K562 (cell line): ENCODE measurements around the gene ATP6V0A1. TPM values are rescaled to one million over a fixed set of nuclear protein-coding genes. Genes with fewer than 3 reads are reported as not detected.

Experiments used
- CREB1 ChIP-seq, 2 experiments: sonication (generic) in 1 of 2; formaldehyde crosslinking in 1 of 2; IDR thresholded peaks; 2 replicates each; pipeline versions ENCODE4 v1.6.1 to v1.8.0; 2012 to 2022; ENCODE audit warnings: inconsistent platforms in 1 of 2, mild to moderate bottlenecking in 1 of 2, missing genetic modification reagents in 1 of 2, moderate library complexity in 1 of 2
- CXXC5 ChIP-seq: fragments of 250-450 bp; sonication (Bioruptor Pico); IDR thresholded peaks from 2 replicates; pipeline ENCODE4 v1.8.0; 2022; ENCODE audit warnings: inconsistent platforms, mild to moderate bottlenecking, moderate library complexity
- EP300 ChIP-seq: IDR thresholded peaks from 2 replicates; pipeline ENCODE4 v1.6.1; 2012; ENCODE audit warnings: low read length, improper control_type of control experiment
- ESRRA ChIP-seq: fragments of 450-650 bp; IDR thresholded peaks from 2 replicates; pipeline ENCODE4 v1.6.1; 2014; ENCODE audit warnings: low read depth, mild to moderate bottlenecking, moderate library complexity, borderline replicate concordance
- FOXM1 ChIP-seq, 2 experiments: fragments of 450-650 bp in 1 of 2; sonication (generic) in 1 of 2; formaldehyde crosslinking in 1 of 2; IDR thresholded peaks; 2 replicates each; pipeline versions ENCODE4 v1.6.1 to v1.9.0; 2017 to 2022; ENCODE audit warnings: low read depth in 2 of 2, mild to moderate bottlenecking in 2 of 2, missing genetic modification reagents in 1 of 2, moderate library complexity in 1 of 2
- KDM1A ChIP-seq, 2 experiments: fragments of 450-650 bp; IDR thresholded peaks; 2 replicates each; pipeline ENCODE4 v1.6.1; 2016; ENCODE audit warnings: mild to moderate bottlenecking in 2 of 2
- NKRF ChIP-seq: fragments of 450-650 bp; IDR thresholded peaks from 2 replicates; pipeline ENCODE4 v1.6.1; 2016; ENCODE audit warnings: borderline replicate concordance
- PKNOX1 ChIP-seq: fragments of 450-650 bp; IDR thresholded peaks from 2 replicates; pipeline ENCODE4 v1.6.1; 2016
- POLR2AphosphoS5 ChIP-seq: IDR thresholded peaks from 2 replicates; pipeline ENCODE4 v1.6.1; 2011; ENCODE audit warnings: mild to moderate bottlenecking, low read depth, low read length, moderate library complexity; ENCODE audit not compliant: control insufficient read depth, insufficient read depth
- REST ChIP-seq, 2 experiments: fragments of 450-650 bp; formaldehyde crosslinking in 1 of 2; IDR thresholded peaks; 2 replicates each; pipeline versions ENCODE4 v1.4.0 to v1.6.1; 2014 to 2020; ENCODE audit warnings: mild to moderate bottlenecking in 2 of 2, borderline replicate concordance in 1 of 2, low read depth in 1 of 2
- TAF7 ChIP-seq: fragments of 450-650 bp; IDR thresholded peaks from 2 replicates; pipeline ENCODE4 v1.6.1; 2016; ENCODE audit warnings: missing genetic modification characterization, missing compliant biosample characterization
- THAP7 ChIP-seq: fragments of 250-450 bp; sonication (Bioruptor Pico); IDR thresholded peaks from 2 replicates; pipeline ENCODE4 v1.5.0; 2021
- ZNF124 ChIP-seq: sonication (generic); formaldehyde crosslinking; IDR thresholded peaks from 2 replicates; pipeline ENCODE4 v1.8.1; 2022; ENCODE audit warnings: missing genetic modification reagents
- polyA plus RNA-seq, 8 experiments: library from polyadenylated mRNA; depleted of rRNA in 4 of 8; stranded (reverse) in 5 of 8; unstranded in 3 of 8; fragments of >200 nt; fragmentation: Nextera tagmentation in 2 of 8; fragmentation: Illumina TruSeq in 1 of 8; extraction: Ambion mirVana in 2 of 8; extraction: Trizol in 1 of 8; gene quantifications; 2 replicates each; pipeline versions ENCODE4 v1.2.1 to v1.2.3, GENCODE V29; 2011 to 2014; ENCODE audit warnings: inconsistent platforms in 1 of 8, missing spikeins in 1 of 8
- total RNA-seq, 7 experiments: library from RNA; depleted of rRNA in 6 of 7; stranded (reverse); fragments of >200 nt in 6 of 7; fragmentation: Illumina TruSeq in 2 of 7; extraction: Trizol in 2 of 7; gene quantifications; 2 replicates each; pipeline versions ENCODE4 v1.2.1 to v1.2.3, GENCODE V29; 2011 to 2021; ENCODE audit warnings: low replicate concordance in 1 of 7

Gene ATP6V0A1
- total and polyA plus RNA-seq, 9 of the 15 experiments (the other 6 are each of a cell fraction or from before 2014, with no cell fraction given), result 11.8 to 158 (median 75.5) TPM

- TF ChIP-seq CREB1 (IDR thresholded peaks at IDR 0.05) (0 out of 2 replicates have a peak, but pooled peaks have one; percentile 26), CREB1 (CRISPR knock-in tag; IDR thresholded peaks at IDR 0.05) (no peak), NKRF (peak; percentile 62; the same call in 1 of the 2 replicates), THAP7 (CRISPR knock-in tag) (no peak), KDM1A (IDR thresholded peaks at IDR 0.05) (peak; percentile 75 to 87), REST (IDR thresholded peaks at IDR 0.05; ENCODE audit: borderline replicate concordance) (0 out of 2 replicates have a peak, but pooled peaks have one; percentile 11), REST (CRISPR knock-in tag; IDR thresholded peaks at IDR 0.05; ENCODE audit: low read depth) (no peak), TAF7 (tag) (no peak), ESRRA (peak; percentile 71; the same call in 1 of the 2 replicates), ZNF124 (CRISPR knock-in tag) (no peak), POLR2AphosphoS5 (peak; percentile 85), PKNOX1 (peak; percentile 79), FOXM1 (IDR thresholded peaks at IDR 0.05; ENCODE audit: low read depth) (peak; percentile 70), FOXM1 (CRISPR knock-in tag; IDR thresholded peaks at IDR 0.05; ENCODE audit: low read depth) (no peak), EP300 (peak; percentile 73), CXXC5 (CRISPR knock-in tag) (0 out of 2 replicates have a peak, but pooled peaks have one; percentile 47)
Observed at GRCh38 chr17:42456223-42457106, 2.2 kb upstream of the ATP6V0A1 start (continued).
